Astrocyte of the cerebellum (primary cell): ENCODE data around the gene NTNG2.

Source experiments
- DNase-seq: peaks from one replicate; pipeline ENCODE4 v3.0.0-alpha.2; 2011; ENCODE audit warnings: low read depth
- H3K4me3 ChIP-seq: 2 replicates; pipeline ENCODE4 v1.5.1; 2011; ENCODE audit warnings: mild to moderate bottlenecking, low read depth, low read length, moderate library complexity
- CTCF ChIP-seq: IDR thresholded peaks from 2 replicates; pipeline ENCODE4 v1.5.1; 2012; ENCODE audit warnings: low read length, low read depth, moderate library complexity, mild to moderate bottlenecking; ENCODE audit errors: missing control alignments
- in situ Hi-C: cut with HindIII; loops from 2 replicates; pipeline ENCODE4 v1.10.0; 2017; ENCODE audit warnings: low sequenced_read_pairs

NTNG2 gene

GRCh38 chr9:132293145-132293721, 131.4 kb downstream of the NTNG2 start:
- in situ Hi-C loops = no loop called here
- no peak overlapping the region for H3K4me3 ChIP-seq
- no peak for TF ChIP-seq CTCF
- no peak for DNase-seq
